DMS153 treated with DMSO at 0.1 percent for 48 hours (cell line): ENCODE results near the gene PREP.

Experiments
- DNase-seq: peaks from one replicate; lab custom pipeline; 2025; ENCODE audit not compliant: unreplicated experiment; lab: John Stamatoyannopoulos, UW

Gene PREP

DNA sequence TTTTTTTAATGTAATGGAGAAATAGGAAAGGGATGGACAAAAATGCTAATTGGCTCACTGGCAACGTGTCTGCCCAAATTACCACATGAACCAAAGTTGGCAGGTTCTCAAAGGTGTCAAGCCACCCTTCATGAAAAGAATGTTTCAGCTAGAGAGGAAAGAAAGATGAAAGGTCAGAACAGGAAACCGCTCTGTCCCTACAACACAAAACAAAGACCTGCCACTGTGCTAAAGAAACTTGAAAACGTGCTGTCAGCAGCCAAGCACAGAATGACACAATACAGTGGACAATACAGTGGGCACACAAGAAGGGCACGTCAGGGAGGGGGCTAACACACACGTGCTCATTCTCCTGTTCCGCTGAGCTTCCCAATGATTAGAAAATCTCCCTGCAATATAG, 4.9 kb downstream of the PREP start:
- no peak for DNase-seq

DNA sequence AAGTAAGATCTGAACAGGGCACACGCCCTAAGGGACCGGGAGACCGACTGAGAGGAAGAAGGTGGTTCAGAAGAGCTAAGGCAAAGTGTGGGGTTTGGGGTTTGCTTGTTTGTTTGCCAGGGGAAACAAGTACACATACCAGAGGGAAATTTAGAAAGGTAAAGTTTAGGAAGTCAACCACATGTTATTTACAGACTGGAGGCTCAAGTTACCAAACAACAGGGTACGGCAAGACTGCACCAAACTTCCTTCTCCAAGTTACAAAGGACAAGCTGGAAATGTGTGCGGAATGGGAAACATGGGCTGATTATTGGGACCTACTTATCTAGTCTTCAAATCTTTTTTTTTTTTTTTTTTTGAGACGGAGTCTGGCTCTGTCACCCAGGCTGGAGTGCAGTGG, 11.2 kb downstream of the PREP start:
- no peak for DNase-seq

DNA sequence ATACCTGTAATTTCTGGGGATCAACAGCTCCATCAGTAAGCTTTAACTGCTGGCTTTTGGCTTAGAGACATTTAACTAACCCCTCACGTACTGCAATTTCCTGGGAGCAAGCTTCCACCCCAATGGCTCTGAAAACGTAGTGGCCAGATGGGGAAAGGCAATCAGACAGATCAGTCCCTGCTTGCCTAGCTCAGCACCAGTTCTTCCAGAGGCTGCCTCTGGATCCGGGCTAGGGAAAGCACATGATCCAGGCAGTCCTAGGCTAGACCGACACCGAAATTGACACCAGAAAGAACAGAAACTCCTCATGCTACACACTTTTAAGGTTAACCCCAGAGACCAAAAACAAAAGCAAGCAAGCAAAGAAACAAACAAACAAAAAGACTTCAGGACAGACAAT, 13.3 kb downstream of the PREP start:
- no peak for DNase-seq

DNA sequence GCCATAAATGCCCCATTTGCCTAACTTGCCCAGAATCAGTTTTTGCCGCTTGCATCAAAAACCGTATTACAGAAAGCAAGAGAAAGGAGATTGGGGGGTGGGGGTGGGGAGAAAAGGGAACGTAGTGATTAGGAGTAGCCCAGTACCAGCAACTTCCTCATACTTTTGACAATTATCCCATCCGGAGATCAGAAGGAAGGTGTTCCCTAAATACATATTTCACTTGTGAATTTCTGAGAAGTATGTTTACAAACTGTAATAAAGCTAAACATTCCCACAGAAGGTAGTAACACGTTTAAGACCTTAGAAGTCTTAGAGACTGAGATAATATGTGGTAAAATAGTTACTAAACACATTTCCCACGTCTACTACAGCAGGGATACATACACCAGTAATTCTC, 14.5 kb downstream of the PREP start:
- DNase-seq: no peak

DNA sequence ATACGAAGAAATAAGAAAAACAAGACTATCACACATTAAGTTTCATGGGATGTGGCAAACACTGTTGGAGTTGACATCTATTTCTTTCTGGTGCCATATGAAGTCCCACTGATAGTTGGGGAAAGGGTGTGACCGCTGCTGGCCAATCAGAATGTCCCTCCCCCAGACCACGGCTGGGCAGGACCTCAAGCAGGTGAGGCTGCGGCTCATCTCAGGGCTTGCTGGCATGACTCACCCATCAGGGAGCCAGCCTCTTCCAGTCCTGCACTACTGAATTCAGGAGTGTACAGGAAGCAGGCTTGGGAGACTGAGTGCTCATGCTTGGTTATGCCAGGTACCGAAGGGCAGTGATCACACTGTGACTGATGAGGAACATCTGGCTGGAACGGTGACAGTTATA, 18.9 kb downstream of the PREP start:
- DNase-seq: no peak

DNA sequence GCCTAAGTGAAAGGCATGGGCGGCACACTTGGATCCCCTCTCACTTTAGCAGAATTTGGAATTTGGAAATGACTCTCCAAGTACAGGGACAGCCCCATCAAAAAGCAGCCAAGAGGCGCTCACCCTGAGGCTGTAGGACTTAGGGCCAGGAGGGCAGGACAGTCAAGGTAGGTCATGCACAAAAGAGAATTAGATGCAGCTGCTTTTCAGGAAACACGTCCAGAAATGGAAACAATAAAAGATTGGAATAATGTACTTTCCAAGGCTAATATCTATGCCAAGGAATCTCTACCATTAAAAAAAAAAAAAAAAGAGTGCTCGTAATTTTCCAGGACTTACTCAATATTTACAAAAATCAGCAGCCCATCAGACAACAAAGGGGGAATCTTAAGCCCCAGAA, 19.9 kb downstream of the PREP start:
- DNase-seq: no peak

DNA sequence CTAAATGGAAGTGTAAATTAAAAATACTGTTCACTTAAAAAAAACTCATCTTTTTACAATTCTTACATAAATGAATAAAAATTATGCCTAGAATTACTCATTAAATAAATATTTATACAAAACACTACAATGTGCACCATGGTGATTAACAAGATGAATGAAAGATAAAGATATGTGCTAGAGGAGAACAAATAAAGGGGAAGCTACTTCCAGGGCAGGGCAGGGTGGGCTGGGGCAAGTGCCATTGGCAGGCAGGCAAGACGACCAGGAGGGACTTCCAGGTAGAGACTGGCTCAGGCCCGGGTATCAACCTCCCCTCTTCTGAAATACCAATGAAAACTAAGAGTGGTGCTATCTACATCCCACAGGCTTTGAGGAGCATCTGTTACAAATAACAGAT, 20.4 kb downstream of the PREP start:
- DNase-seq: no peak

DNA sequence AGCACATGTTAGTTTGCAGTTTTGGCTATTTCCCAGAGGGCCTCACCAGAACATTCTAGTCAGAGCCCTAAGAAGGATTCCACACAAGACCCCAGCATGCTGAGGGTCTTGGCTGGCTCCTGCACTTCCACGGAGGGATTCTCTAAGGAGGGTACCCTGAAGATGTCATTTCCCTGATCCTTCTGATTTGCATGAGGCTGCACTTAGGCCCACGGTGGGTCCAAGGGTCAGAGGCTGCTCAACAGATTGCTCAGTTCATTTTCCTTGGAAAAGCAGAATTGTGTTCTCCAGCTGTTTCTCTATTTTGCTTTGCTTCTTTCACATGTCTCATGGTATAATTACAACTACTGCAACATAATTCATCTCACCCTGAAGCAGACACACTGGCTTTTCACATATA, 22.2 kb downstream of the PREP start:
- no peak for DNase-seq

DNA sequence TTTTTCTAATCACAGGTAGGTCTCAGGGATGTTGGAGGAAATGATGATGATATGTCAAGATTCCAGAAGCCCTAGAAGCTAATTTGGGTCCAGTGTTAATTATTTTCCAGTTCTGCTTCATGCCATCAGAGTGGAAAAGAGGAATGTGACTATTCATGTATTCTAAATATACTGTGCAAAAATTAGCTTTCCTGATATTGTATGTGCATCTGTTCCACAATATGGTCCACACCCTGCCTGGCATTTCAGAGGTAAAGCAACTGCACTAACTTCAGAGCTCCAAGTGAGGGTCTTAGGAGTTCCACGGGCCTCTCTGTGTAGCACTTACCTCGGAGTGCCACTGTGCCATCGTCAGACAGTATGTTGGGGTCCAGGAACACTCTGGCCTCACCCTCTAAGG, 27.1 kb downstream of the PREP start:
- DNase-seq: no peak

DNA sequence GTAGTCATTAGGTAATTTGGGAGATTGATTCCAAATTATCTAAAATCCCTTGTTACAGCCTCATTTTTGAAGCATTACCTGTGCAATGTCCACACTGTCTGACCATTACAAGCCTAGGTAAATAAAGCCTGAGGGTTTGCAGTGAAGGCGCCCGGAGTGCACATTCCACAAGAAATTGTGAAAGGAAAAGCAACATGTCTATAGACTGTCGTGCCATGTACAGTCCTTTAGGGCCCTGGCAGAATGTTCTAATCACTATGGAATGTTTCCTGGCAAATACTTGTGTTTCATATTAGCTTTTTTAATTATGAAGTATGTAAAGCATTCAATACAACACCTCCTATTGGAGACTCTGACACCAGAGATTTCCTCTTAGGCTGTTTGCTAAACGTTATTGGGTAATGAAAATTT, 28.9 kb downstream of the PREP start:
- DNase-seq: no peak

DNA sequence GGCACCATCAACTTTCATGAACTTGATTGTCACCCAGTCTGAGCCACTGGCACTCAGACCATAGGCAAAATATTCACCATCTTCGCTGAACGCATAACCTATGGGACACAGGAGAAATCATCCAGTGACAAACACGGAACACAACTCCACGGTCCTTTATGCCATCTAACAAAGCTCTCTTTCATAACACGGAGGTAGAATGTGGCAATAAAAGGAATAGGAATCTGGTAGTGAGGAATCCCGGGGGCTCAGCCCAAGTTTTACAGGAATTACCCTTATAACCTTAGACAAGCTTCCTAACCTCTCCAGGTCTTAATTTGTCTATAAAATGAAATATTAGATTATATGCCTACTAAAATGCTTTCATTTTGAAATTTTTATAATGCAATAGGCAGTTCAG, 29.4 kb downstream of the PREP start:
- DNase-seq: no peak

DNA sequence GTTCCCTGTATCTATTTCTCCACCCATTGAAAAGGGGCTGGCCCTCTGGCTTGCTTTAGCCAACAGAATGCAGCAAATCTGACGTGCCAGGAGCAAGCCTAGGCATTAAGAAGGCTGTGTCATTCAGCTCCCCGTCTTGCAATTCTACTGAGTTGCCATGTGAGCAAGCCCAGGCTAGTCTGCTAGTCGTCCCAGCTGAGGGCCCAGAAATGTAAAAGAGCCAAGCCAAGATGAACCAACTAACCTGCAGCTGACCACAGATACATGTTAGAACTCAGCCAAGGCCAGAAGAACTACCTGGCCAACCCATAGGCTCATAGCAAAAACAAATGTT, 30.1 kb downstream of the PREP start:
- no peak for DNase-seq

DNA sequence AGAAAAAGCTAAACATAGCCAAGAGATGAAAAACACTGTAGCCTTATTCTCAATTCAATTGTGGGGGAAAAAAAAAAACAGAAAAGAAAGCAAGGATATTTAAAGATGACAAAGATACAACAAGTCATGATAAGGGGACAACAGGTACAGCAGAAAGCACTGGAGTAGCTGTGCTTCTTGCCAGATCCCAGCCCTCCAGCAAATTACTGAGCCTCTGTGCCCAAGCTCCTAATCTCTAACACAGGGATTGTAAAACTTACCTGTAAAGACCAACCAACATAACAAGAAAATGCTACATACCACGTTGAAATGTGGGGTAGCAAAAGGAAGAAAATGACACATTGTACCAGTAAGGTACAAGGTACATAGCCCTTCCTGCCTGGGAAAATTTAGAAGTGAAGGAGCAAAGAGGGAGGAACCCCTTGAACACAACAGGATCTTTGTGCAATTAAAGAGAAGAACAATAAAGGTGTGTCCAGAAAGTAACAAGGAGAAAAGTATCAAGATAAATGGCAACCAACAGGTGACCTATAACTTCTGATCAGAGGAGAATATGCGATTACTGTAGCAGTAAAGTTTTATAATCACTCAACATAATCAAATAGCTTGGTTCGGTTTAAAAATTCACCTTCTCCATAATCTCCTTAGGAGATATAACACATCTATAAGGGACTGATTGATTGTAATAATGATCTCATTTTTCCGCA, 30.6 kb downstream of the PREP start:
- DNase-seq: no peak

DNA sequence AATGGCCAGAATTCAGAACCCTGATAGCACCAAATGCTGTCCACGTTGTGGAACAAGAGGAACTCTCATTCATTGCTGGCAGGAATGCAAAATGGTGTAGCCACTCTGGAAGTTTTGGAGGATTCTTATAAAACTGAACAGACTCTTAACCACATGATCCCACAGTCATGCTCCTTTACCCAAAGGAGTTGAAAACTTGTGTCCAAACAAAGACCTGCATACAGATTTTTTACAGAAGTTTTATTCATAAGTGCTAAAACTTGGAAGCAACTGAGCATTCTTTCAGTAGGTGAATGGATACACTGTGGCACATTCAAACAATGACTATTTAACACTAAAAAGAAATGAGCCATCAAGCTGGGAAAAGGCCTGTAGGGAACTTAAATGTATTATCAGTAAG, 32.5 kb downstream of the PREP start:
- DNase-seq: no peak

DNA sequence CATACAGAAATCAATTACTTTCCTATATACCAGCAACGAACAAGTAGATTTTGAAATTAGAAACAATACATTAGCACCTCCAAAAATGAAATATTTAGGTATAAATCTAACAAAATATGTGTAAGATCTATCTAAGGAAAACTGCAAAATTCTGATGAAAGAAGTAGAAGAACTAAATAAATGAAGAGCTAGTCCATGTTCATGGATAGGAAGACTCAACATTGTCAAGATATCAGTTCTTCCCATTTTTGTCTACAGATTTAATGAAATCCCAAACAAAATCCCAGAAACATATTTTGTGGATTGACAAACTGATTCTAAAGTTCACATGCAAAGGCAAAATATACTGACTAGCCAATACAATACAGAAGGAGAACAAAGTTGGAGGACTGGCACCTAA, 33.7 kb downstream of the PREP start:
- no peak for DNase-seq

DNA sequence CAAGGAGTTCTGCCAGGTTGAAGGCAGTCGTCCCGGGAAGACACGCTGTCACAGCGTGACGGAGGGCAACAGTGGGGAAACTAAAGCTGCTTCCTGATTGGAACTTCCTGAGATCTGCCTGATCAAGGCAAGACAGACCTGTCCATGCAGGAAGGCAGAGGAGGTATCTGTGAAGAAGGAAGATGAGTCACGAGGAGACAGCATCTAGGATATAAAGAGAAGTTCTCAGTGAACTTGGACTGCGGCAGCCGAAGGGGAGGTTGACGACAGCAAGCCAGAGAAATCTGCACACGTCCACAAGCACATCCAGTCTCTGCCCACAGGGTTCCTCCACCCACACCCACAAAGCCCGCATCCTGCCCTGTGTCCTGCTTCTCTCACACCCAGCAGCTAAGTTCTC, 38.6 kb downstream of the PREP start:
- DNase-seq: no peak

DNA sequence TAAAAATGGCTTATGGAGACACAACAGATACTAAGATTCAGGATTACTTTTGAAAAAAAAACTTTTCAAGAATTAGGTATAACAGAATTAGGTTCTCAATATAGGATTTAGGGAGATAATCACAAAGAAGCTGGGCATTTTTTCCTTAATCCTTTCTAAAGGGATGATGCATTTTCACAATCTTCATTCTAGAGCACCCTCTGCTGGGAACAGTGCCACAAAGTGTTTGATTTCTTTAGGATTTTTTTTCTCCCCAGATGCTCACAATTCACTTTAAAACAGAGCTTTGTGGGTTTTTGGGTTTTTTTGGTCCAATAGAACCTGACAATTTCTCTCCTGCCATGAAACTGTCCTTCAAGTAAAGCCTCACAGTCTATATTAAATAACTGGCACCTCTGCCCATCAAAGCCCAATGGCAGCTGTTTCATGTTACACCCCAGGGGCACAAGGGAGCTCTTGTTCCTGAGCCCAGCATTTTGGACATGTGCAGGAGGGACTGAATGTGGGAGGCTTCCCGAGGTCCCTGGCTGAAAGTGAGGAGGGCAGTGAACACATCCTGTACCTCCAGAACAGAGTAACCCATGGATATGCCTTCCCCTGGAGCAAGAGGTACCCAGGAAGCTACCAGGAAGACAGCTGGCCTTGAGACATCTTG, 39.7 kb downstream of the PREP start:
- no peak for DNase-seq

DNA sequence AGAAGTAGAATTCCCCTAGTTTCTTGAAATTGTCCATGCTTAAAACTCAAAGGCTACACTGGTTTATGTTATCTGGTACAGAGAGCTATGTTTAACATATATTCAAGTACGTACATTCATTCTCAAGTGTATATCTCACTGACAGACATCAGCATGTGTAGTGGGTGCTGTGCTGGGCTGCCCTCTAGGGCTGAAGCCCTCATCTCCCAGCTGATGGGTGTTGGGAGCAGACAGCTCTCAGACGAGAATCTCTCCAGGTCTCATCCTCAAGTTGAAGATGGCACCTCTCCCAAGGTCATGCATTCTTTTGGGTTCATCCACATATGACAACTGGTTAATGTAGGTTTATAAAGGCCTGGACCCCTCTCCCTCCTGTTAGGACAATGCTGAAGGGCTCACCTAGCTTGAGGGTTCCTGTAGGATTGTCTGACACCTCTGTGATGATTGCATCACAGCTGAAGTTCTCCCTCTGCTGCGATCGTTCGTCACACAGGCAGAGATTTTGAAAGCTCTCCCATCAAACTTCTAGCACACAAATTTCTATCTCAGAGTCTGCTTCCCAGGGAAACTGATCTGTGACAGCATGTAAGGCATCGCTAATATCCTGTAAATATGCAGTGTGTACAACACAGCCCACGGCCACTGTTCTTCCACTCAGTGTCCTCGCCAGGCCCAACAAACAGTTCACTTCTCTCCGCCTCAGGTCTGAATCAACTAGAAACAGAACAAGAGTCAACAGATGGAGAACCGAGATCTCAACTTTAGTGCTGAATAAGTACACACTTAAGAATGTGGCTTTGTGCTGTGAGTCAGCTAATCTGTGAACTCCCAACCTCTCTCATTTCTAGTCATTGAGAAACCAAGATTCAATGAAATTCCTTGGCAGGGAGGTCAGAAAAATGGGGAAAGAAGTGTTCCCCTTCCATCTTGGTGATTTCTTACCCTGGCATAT, 43.2 kb downstream of the PREP start:
- DNase-seq: no peak

DNA sequence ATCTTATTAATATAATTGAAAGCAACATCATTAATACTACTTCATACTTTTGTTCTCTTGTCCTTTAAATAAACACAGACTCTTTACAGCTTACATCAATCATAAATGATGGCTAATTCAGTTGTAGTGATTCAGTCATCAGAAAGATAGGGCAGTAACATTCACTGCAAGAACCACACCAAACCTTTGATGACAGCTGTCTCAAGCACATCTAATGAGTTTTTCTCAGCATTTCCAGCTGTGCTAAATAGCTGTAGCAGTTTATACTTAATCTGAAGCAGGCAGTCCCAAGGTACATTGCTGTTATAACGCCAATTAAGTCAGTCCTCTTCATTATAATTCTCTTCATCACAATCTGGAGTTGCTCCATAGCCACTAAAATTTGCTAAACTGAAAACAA, 45.7 kb downstream of the PREP start:
- no peak for DNase-seq

DNA sequence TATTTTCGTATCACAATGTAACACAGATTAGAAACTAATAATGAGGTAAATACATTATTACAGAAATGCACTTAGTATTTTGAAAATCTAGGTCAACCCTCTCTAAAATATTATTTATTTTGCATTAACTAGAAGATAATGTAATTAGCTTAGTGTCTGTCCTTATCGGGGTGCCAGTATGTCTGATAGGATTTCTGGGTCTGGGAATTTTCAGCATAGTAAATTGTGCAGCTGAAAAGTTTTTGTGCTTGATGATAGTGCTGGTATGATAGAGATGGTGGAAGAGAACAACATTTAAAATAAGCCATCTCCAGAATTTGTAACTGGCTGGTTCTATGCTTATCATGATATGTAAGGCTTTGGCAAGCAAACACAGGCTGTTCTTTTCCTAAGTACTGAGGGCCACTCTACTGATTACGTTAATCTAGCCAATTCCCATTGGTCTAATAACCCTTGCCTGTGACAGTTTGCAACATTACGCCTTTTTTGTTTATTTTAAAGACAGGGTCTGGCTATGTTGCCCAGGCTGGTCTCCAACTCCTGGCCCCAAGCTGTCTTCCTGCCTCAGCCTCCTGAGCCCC, 50.8 kb downstream of the PREP start:
- DNase-seq: no peak

DNA sequence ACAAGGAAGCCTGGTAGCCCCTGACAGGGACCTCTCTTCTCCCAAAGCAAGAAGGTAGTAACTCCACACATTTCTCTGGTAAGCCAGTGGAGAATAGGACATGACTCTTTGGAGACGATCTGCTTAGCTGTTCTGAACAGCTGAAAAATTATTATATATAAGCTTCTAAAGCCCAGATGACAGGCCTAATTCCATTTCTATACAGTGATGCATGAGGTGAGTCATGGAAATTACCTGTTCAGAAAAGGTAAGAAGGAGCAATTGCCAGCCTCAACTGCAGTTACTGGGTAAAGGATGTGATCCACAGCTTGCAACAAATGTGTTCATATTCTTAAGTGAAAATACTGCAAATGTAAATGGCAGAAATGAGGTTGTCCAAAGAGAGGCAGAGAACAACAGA, 54.0 kb downstream of the PREP start:
- DNase-seq: no peak

DNA sequence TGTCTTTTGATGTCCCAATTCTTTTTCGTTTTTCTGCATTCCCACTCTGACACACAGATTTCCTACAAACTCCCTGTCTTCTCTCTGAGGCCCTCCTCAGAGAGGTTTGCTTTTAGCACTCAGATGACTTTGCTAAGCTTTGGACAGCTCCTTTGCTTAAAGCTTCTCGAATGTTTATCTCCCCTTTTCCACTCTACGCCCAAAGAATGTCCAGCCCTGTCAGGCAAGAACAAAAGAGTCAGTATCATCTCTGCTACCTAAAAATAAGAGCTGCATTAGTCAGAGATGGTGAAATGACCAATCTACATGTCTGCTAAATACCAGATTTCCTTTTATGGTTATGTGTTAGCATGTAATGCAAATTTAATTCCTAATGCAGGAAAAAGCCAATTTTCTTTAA, 56.8 kb downstream of the PREP start:
- no peak for DNase-seq
